Vagina (tissue), 2 donors: Measurements from ENCODE around the gene POP7. TPM values are rescaled to one million over a fixed set of nuclear protein-coding genes. Genes with fewer than 3 reads are reported as not detected.

Experiments
- DNase-seq, 2 donors: peaks; one replicate each; pipeline ENCODE4 v3.0.0-alpha.2; 2017; ENCODE audit errors: extremely low spot score in 2 of 2
- H3K27ac ChIP-seq: fragments of 200-600 bp; sonication (generic); one replicate; pipeline ENCODE4 v1.5.1; 2019
- H3K27me3 ChIP-seq: fragments of 200-600 bp; sonication (generic); one replicate; pipeline ENCODE4 v1.5.1; 2019
- H3K36me3 ChIP-seq, 2 donors: fragments of 200-600 bp; sonication (generic); one replicate each; pipeline ENCODE4 v1.5.1; 2017 to 2019
- H3K4me1 ChIP-seq: fragments of 200-600 bp; sonication (generic); one replicate; pipeline ENCODE4 v1.5.1; 2019
- H3K4me3 ChIP-seq, 2 donors: fragments of 200-600 bp; sonication (generic); 1 replicate in 1 of 2; 2 replicates in 1 of 2; pipeline ENCODE4 v1.5.1; 2016 to 2019
- H3K9me3 ChIP-seq: fragments of 200-600 bp; sonication (generic); one replicate; pipeline ENCODE4 v1.5.1; 2019
- CTCF ChIP-seq, 3 experiments: fragments of 450-650 bp in 2 of 3; fragments of 200-600 bp in 1 of 3; sonication (generic) in 1 of 3; IDR thresholded peaks; one replicate each; pipeline ENCODE4 v1.5.1; 2017 to 2019; ENCODE audit warnings: antibody characterized with exemption in 3 of 3, mild to moderate bottlenecking in 2 of 3, moderate library complexity in 2 of 3
- POLR2A ChIP-seq, 2 donors: fragments of 450-650 bp; IDR thresholded peaks; one replicate each; pipeline ENCODE4 v1.6.1; 2017; ENCODE audit warnings: antibody characterized with exemption in 2 of 2, mild to moderate bottlenecking in 2 of 2, moderate library complexity in 2 of 2
- POLR2AphosphoS5 ChIP-seq, 2 donors: sonication (generic); formaldehyde crosslinking; IDR thresholded peaks; one replicate each; pipeline ENCODE4 v1.9.0; 2017; ENCODE audit warnings: antibody characterized with exemption in 2 of 2, mild to moderate bottlenecking in 2 of 2, low read depth in 1 of 2; ENCODE audit not compliant: insufficient read depth in 1 of 2
- intact Hi-C: fragments of 100-400 bp; cut with DNase I; formaldehyde crosslinking; loops from one replicate; pipeline ENCODE4 v1.15.1; 2023
- total RNA-seq: library from RNA; depleted of rRNA; stranded (reverse); fragments of >200 nt; gene quantifications from one replicate; pipeline ENCODE4 v1.2.3, GENCODE V29; 2016

POP7 gene
- total RNA-seq, 1 donor from 2014 or later, result 44.0 TPM

- peaks cover 3 to 76% of the 10 kb centered on the region in 2 donors for H3K36me3 ChIP-seq
- no peak overlapping the region for H3K4me3 ChIP-seq
- H3K4me1 ChIP-seq, result peaks cover 41% of the 10 kb centered on the region
- no peaks in the 10 kb centered on the region for H3K9me3 ChIP-seq
- no peaks in the 10 kb centered on the region for H3K27me3 ChIP-seq
- no peak for DNase-seq
- no peak for TF ChIP-seq POLR2A (IDR thresholded peaks at IDR 0.05)
- TF ChIP-seq POLR2AphosphoS5 (IDR thresholded peaks at IDR 0.05; ENCODE audit: insufficient read depth in 1 of 2, low read depth in 1 of 2), result no peak
- TF ChIP-seq CTCF (IDR thresholded peaks at IDR 0.05), result no peak
- H3K27ac ChIP-seq, result peak overlapping the region; percentile 56
- intact Hi-C loops, result no loop called here
Observed at GRCh38 chr7:100680576-100681271, 25.2 kb upstream of the POP7 start.

GRCh38 chr7:100681491-100682227 lies 24.3 kb upstream of the POP7 start:
- Histone ChIP-seq H3K27ac (no peak overlapping the region), H3K4me3 (no peak overlapping the region), H3K27me3 (no peaks in the 10 kb centered on the region), H3K36me3 (peaks cover 3 to 81% of the 10 kb centered on the region in 2 donors), H3K9me3 (no peaks in the 10 kb centered on the region), H3K4me1 (peaks cover 34% of the 10 kb centered on the region)
- intact Hi-C loops, result no loop called here
- TF ChIP-seq CTCF (IDR thresholded peaks at IDR 0.05), result no peak
- TF ChIP-seq POLR2AphosphoS5 (IDR thresholded peaks at IDR 0.05; ENCODE audit: insufficient read depth in 1 of 2, low read depth in 1 of 2), result no peak
- no peak for TF ChIP-seq POLR2A (IDR thresholded peaks at IDR 0.05)
- DNase-seq, result no peak

- TF ChIP-seq CTCF (IDR thresholded peaks at IDR 0.05), result no peak
- TF ChIP-seq POLR2A (IDR thresholded peaks at IDR 0.05), result no peak
- no peak for TF ChIP-seq POLR2AphosphoS5 (IDR thresholded peaks at IDR 0.05; ENCODE audit: insufficient read depth in 1 of 2, low read depth in 1 of 2)
- intact Hi-C loops, result no loop called here
- Histone ChIP-seq H3K27me3 (no peaks in the 10 kb centered on the region), H3K27ac (no peak overlapping the region), H3K4me1 (peaks cover 34% of the 10 kb centered on the region), H3K4me3 (no peak overlapping the region), H3K36me3 (peaks cover 3 to 81% of the 10 kb centered on the region in 2 donors), H3K9me3 (no peaks in the 10 kb centered on the region)
- DNase-seq, result no peak
Observed at GRCh38 chr7:100682228-100682741, 23.6 kb upstream of the POP7 start.

- Histone ChIP-seq H3K27ac (no peak overlapping the region), H3K4me3 (no peak overlapping the region), H3K4me1 (peaks cover 36% of the 10 kb centered on the region), H3K27me3 (no peaks in the 10 kb centered on the region), H3K9me3 (no peaks in the 10 kb centered on the region), H3K36me3 (peaks cover 6 to 81% of the 10 kb centered on the region in 2 donors)
- DNase-seq, result no peak
- TF ChIP-seq POLR2A (IDR thresholded peaks at IDR 0.05) (no peak), CTCF (IDR thresholded peaks at IDR 0.05) (no peak), POLR2AphosphoS5 (IDR thresholded peaks at IDR 0.05; ENCODE audit: insufficient read depth in 1 of 2, low read depth in 1 of 2) (no peak)
- intact Hi-C loops, result no loop called here
Observed at GRCh38 chr7:100682991-100683658, 22.8 kb upstream of the POP7 start.
